ENCODE results near the gene FAM114A1. TPM values are rescaled to one million over a fixed set of nuclear protein-coding genes. Genes with fewer than 3 reads are reported as not detected.

Gene FAM114A1
- total RNA-seq, 6 donors from 2014 or later, result 27.2 to 92.5 (median 43.1) TPM

GRCh38 chr4:38856524-38857337 lies 10.9 kb upstream of the FAM114A1 start, which contains the start of gene TLR6:
Gene TLR6 (minus strand): TSS chr4:38856817. CDS start chr4:38829473, 27,344 bp downstream.
- WGBS, 2 donors, result 8 to 14% methylated on average over 8 of the region's 8 CpGs
- TF ChIP-seq CTCF (IDR thresholded peaks at IDR 0.05) (peak; percentile 72 to 85 (median 82)), POLR2A (IDR thresholded peaks at IDR 0.05) (peak in 1 of 4 donors; percentile 8), EP300 (IDR thresholded peaks at IDR 0.05) (no peak), POLR2AphosphoS5 (IDR thresholded peaks at IDR 0.05) (peak in 1 of 2 donors; percentile 23)
- Histone ChIP-seq H3K27me3 (no peaks in the 10 kb centered on the region), H3K4me1 (peaks cover 0 to 19% (median 13%) of the 10 kb centered on the region in 4 donors), H3K27ac (peak within 1 kb of the TSS; percentile 76 to 90 (median 81)), H3K36me3 (no peaks in the 10 kb centered on the region), H3K4me3 (peak within 1 kb of the TSS; percentile 16 to 40 (median 30)), H3K9me3 (no peaks in the 10 kb centered on the region)
- ATAC-seq (ENCODE audit: low FRiP score in 2 of 2) (peak; percentile 78 to 85), DNase-seq (peak in 1 of 2 donors; percentile 60)

- DNase-seq (peak in 1 of 2 donors; percentile 63), ATAC-seq (ENCODE audit: low FRiP score in 2 of 2) (peak; percentile 89 to 95)
- Histone ChIP-seq H3K9me3 (no peaks in the 10 kb centered on the region), H3K36me3 (no peaks in the 10 kb centered on the region), H3K4me3 (no peak overlapping the region), H3K27me3 (no peaks in the 10 kb centered on the region), H3K27ac (peak overlapping the region; percentile 76 to 90 (median 81)), H3K4me1 (peaks cover 0 to 19% (median 13%) of the 10 kb centered on the region in 4 donors)
- WGBS, 2 donors, result 31 to 32% methylated on average over 3 of the region's 3 CpGs
- TF ChIP-seq POLR2AphosphoS5 (IDR thresholded peaks at IDR 0.05) (peak; percentile 49 to 63), POLR2A (IDR thresholded peaks at IDR 0.05) (peak in 2 of 4 donors; percentile 6 to 65), CTCF (IDR thresholded peaks at IDR 0.05) (no peak), EP300 (IDR thresholded peaks at IDR 0.05) (peak in 2 of 4 donors; percentile 2 to 15)
Observed at GRCh38 chr4:38857354-38858096, 10.1 kb upstream of the FAM114A1 start.

- ATAC-seq (ENCODE audit: low FRiP score in 2 of 2) (peak in 1 of 2 donors; percentile 60), DNase-seq (no peak)
- H3K36me3 ChIP-seq, result no peaks in the 10 kb centered on the region
- 50 to 60% methylated on average over 3 of the region's 3 CpGs for WGBS, 2 donors
- H3K4me1 ChIP-seq, result peaks cover 0 to 19% (median 13%) of the 10 kb centered on the region in 4 donors
- H3K27me3 ChIP-seq, result no peaks in the 10 kb centered on the region
- H3K9me3 ChIP-seq, result no peaks in the 10 kb centered on the region
- H3K4me3 ChIP-seq, result no peak overlapping the region
- H3K27ac ChIP-seq, result peak overlapping the region; percentile 76 to 90 (median 81)
- TF ChIP-seq EP300 (IDR thresholded peaks at IDR 0.05) (no peak), POLR2AphosphoS5 (IDR thresholded peaks at IDR 0.05) (no peak), CTCF (IDR thresholded peaks at IDR 0.05) (no peak), POLR2A (IDR thresholded peaks at IDR 0.05) (peak in 1 of 4 donors; percentile 7)
Observed at GRCh38 chr4:38858097-38858420, 9.5 kb upstream of the FAM114A1 start.

GRCh38 chr4:38859501-38859900 lies 8.1 kb upstream of the FAM114A1 start:
- Histone ChIP-seq H3K27ac (peak overlapping the region in 1 of 4 donors; percentile 80), H3K4me3 (no peak overlapping the region), H3K27me3 (no peaks in the 10 kb centered on the region), H3K9me3 (no peaks in the 10 kb centered on the region), H3K4me1 (peaks cover 0 to 19% (median 13%) of the 10 kb centered on the region in 4 donors), H3K36me3 (no peaks in the 10 kb centered on the region)
- no peak for ATAC-seq (ENCODE audit: low FRiP score in 2 of 2)
- no peak for DNase-seq
- WGBS, 2 donors, result 92 to 93% methylated on average over 7 of the region's 7 CpGs
- TF ChIP-seq POLR2AphosphoS5 (IDR thresholded peaks at IDR 0.05) (no peak), POLR2A (IDR thresholded peaks at IDR 0.05) (no peak), CTCF (IDR thresholded peaks at IDR 0.05) (no peak), EP300 (IDR thresholded peaks at IDR 0.05) (no peak)
